ENCODE results near the gene KRTAP3-3. TPM values are rescaled to one million over a fixed set of nuclear protein-coding genes. Genes with fewer than 3 reads are reported as not detected.

The KRTAP3-3 gene
- total and polyA plus RNA-seq, 9 donors, result not detected

GRCh38 chr17:40984226-40984625 is 9.7 kb downstream of the KRTAP3-3 start, which contains the start of gene KRT40:
Gene KRT40, minus strand, starts transcription at chr17:40984326. Its CDS starts 53 bp downstream, at chr17:40984273.
- H3K4me3 ChIP-seq, result no peak within 1 kb of the TSS
- 35 to 60% (median 46%) methylated on average over 3 of the region's 3 CpGs for WGBS, 3 donors
- no peak within 1 kb of the TSS for H3K27ac ChIP-seq
- TF ChIP-seq EP300 (IDR thresholded peaks at IDR 0.05) (no peak), CTCF (IDR thresholded peaks at IDR 0.05) (no peak), POLR2A (IDR thresholded peaks at IDR 0.05) (no peak)
- no peak for DNase-seq
- no peaks in the 10 kb centered on the region for H3K36me3 ChIP-seq
- intact Hi-C loops (cut with DNase I), result no loop called here
- no peaks in the 10 kb centered on the region for H3K27me3 ChIP-seq
- no peaks in the 10 kb centered on the region for H3K9me3 ChIP-seq
- peaks cover 2% of the 10 kb centered on the region for H3K4me1 ChIP-seq (ENCODE audit: insufficient read depth)

GRCh38 chr17:40981115-40981514 is 12.8 kb downstream of the KRTAP3-3 start:
- no peaks in the 10 kb centered on the region for H3K36me3 ChIP-seq
- WGBS, 3 donors, result 33 to 49% (median 39%) methylated on average over 5 of the region's 5 CpGs
- H3K9me3 ChIP-seq, result no peaks in the 10 kb centered on the region
- peaks cover 2% of the 10 kb centered on the region for H3K4me1 ChIP-seq (ENCODE audit: insufficient read depth)
- H3K27me3 ChIP-seq, result no peaks in the 10 kb centered on the region
- TF ChIP-seq CTCF (IDR thresholded peaks at IDR 0.05) (no peak), EP300 (IDR thresholded peaks at IDR 0.05) (no peak), POLR2A (IDR thresholded peaks at IDR 0.05) (no peak)
- no peak for DNase-seq
- H3K4me3 ChIP-seq, result no peak overlapping the region
- no peak overlapping the region for H3K27ac ChIP-seq
- intact Hi-C loops (cut with DNase I), result no loop called here

- H3K4me3 ChIP-seq, result no peak overlapping the region
- H3K36me3 ChIP-seq, result no peaks in the 10 kb centered on the region
- intact Hi-C loops (cut with DNase I), result no loop called here
- no peak overlapping the region for H3K27ac ChIP-seq
- WGBS, 3 donors, result 1 to 7% (median 4%) methylated on average over 8 of the region's 8 CpGs
- H3K4me1 ChIP-seq (ENCODE audit: insufficient read depth), result peaks cover 2% of the 10 kb centered on the region
- no peaks in the 10 kb centered on the region for H3K9me3 ChIP-seq
- no peaks in the 10 kb centered on the region for H3K27me3 ChIP-seq
- no peak for TF ChIP-seq POLR2A (IDR thresholded peaks at IDR 0.05)
- TF ChIP-seq EP300 (IDR thresholded peaks at IDR 0.05), result no peak
- no peak for TF ChIP-seq CTCF (IDR thresholded peaks at IDR 0.05)
- DNase-seq, result peak in 1 of 5 donors; percentile 24
Measured at GRCh38 chr17:40980596-40980995, 13.4 kb downstream of the KRTAP3-3 start.

- no peak for TF ChIP-seq POLR2A (IDR thresholded peaks at IDR 0.05)
- TF ChIP-seq EP300 (IDR thresholded peaks at IDR 0.05), result no peak
- no peak for TF ChIP-seq CTCF (IDR thresholded peaks at IDR 0.05)
- intact Hi-C loops (cut with DNase I), result no loop called here
Measured at GRCh38 chr17:40980117-40980516, 13.8 kb downstream of the KRTAP3-3 start.

More at GRCh38 chr17:40980117-40980516, 13.8 kb downstream of the KRTAP3-3 start:
- H3K27ac ChIP-seq, result no peak overlapping the region
- WGBS, 3 donors, result 89 to 94% (median 93%) methylated on average over 3 of the region's 3 CpGs
- DNase-seq, result no peak
- no peaks in the 10 kb centered on the region for H3K9me3 ChIP-seq
- H3K4me1 ChIP-seq (ENCODE audit: insufficient read depth), result peaks cover 2% of the 10 kb centered on the region
- no peak overlapping the region for H3K4me3 ChIP-seq
- H3K27me3 ChIP-seq, result no peaks in the 10 kb centered on the region
- no peaks in the 10 kb centered on the region for H3K36me3 ChIP-seq
